ENCODE data around the gene CELF1.

The CELF1 gene

GRCh38 chr11:47592970-47593369, 40.0 kb upstream of the CELF1 start:
- TF ChIP-seq EZH2 (optimal IDR thresholded peaks at IDR 0.05; ENCODE audit: low read depth, low read length): no peak
- no peak for TF ChIP-seq CTCF (IDR thresholded peaks at IDR 0.05; ENCODE audit: low read length)
- TF ChIP-seq EZH2phosphoT487 (IDR thresholded peaks at IDR 0.05; ENCODE audit: low read length): no peak
- Histone ChIP-seq H3K4me2 (ENCODE audit: low read depth, low read length) (no peak overlapping the region), H3K27ac (ENCODE audit: low read length) (no peak overlapping the region)

GRCh38 chr11:47592251-47592650, 39.3 kb upstream of the CELF1 start:
- Histone ChIP-seq H3K36me3 (replicated peaks; ENCODE audit: insufficient read depth, low read length) (no peaks in the 10 kb centered on the region), H3K4me2 (ENCODE audit: low read depth, low read length) (no peak overlapping the region), H3K27ac (ENCODE audit: low read length) (no peak overlapping the region), H4K20me1 (ENCODE audit: insufficient read depth, low read length) (no peaks in the 10 kb centered on the region), H3K9me3 (replicated peaks; ENCODE audit: insufficient read depth, low read length) (no peaks in the 10 kb centered on the region), H3K4me1 (ENCODE audit: low read length) (no peaks in the 10 kb centered on the region), H3F3A (ENCODE audit: insufficient read depth, low read length) (no peaks in the 10 kb centered on the region), H3K9ac (ENCODE audit: low read length) (no peak overlapping the region), H3K9me2 (replicated peaks; ENCODE audit: insufficient read depth, low read length) (no peaks in the 10 kb centered on the region), H2AFZ (ENCODE audit: low read length) (no peak overlapping the region), H3K4me3 (ENCODE audit: low read length) (no peak overlapping the region), H3K27me3 (replicated peaks; ENCODE audit: insufficient read depth, low read length) (no peaks in the 10 kb centered on the region), H3K79me2 (ENCODE audit: low read length) (no peaks in the 10 kb centered on the region)
- no peak for DNase-seq
- no peak for TF ChIP-seq EZH2phosphoT487 (IDR thresholded peaks at IDR 0.05; ENCODE audit: low read length)
- TF ChIP-seq CTCF (IDR thresholded peaks at IDR 0.05; ENCODE audit: low read length): no peak
- no peak for TF ChIP-seq EZH2 (optimal IDR thresholded peaks at IDR 0.05; ENCODE audit: low read depth, low read length)

More at GRCh38 chr11:47592970-47593369, 40.0 kb upstream of the CELF1 start:
- Histone ChIP-seq H3F3A (ENCODE audit: insufficient read depth, low read length) (no peaks in the 10 kb centered on the region), H2AFZ (ENCODE audit: low read length) (no peak overlapping the region), H3K9me3 (replicated peaks; ENCODE audit: insufficient read depth, low read length) (no peaks in the 10 kb centered on the region), H3K36me3 (replicated peaks; ENCODE audit: insufficient read depth, low read length) (no peaks in the 10 kb centered on the region), H3K9me2 (replicated peaks; ENCODE audit: insufficient read depth, low read length) (no peaks in the 10 kb centered on the region), H4K20me1 (ENCODE audit: insufficient read depth, low read length) (no peaks in the 10 kb centered on the region), H3K4me3 (ENCODE audit: low read length) (no peak overlapping the region), H3K4me1 (ENCODE audit: low read length) (no peaks in the 10 kb centered on the region), H3K9ac (ENCODE audit: low read length) (no peak overlapping the region), H3K79me2 (ENCODE audit: low read length) (no peaks in the 10 kb centered on the region), H3K27me3 (replicated peaks; ENCODE audit: insufficient read depth, low read length) (no peaks in the 10 kb centered on the region)
- DNase-seq: no peak

GRCh38 chr11:47591764-47592163, 38.8 kb upstream of the CELF1 start:
- H3K4me3 ChIP-seq (ENCODE audit: low read length): no peak overlapping the region
- no peaks in the 10 kb centered on the region for H3K36me3 ChIP-seq (replicated peaks; ENCODE audit: insufficient read depth, low read length)
- H4K20me1 ChIP-seq (ENCODE audit: insufficient read depth, low read length): no peaks in the 10 kb centered on the region
- DNase-seq: no peak
- no peak overlapping the region for H2AFZ ChIP-seq (ENCODE audit: low read length)
- no peak overlapping the region for H3K9ac ChIP-seq (ENCODE audit: low read length)
- H3F3A ChIP-seq (ENCODE audit: insufficient read depth, low read length): no peaks in the 10 kb centered on the region
- no peak overlapping the region for H3K27ac ChIP-seq (ENCODE audit: low read length)
- no peaks in the 10 kb centered on the region for H3K9me2 ChIP-seq (replicated peaks; ENCODE audit: insufficient read depth, low read length)
- H3K9me3 ChIP-seq (replicated peaks; ENCODE audit: insufficient read depth, low read length): no peaks in the 10 kb centered on the region
- no peaks in the 10 kb centered on the region for H3K4me1 ChIP-seq (ENCODE audit: low read length)
- no peaks in the 10 kb centered on the region for H3K27me3 ChIP-seq (replicated peaks; ENCODE audit: insufficient read depth, low read length)
- TF ChIP-seq EZH2 (optimal IDR thresholded peaks at IDR 0.05; ENCODE audit: low read depth, low read length): no peak
- no peaks in the 10 kb centered on the region for H3K79me2 ChIP-seq (ENCODE audit: low read length)
- no peak overlapping the region for H3K4me2 ChIP-seq (ENCODE audit: low read depth, low read length)

GRCh38 chr11:47589977-47590861, 37.3 kb upstream of the CELF1 start:
- Histone ChIP-seq H3K9ac (ENCODE audit: low read length) (no peak overlapping the region), H3K36me3 (replicated peaks; ENCODE audit: insufficient read depth, low read length) (no peaks in the 10 kb centered on the region), H3K4me2 (ENCODE audit: low read depth, low read length) (no peak overlapping the region), H3K27me3 (replicated peaks; ENCODE audit: insufficient read depth, low read length) (no peaks in the 10 kb centered on the region), H3K9me2 (replicated peaks; ENCODE audit: insufficient read depth, low read length) (no peaks in the 10 kb centered on the region), H3K9me3 (replicated peaks; ENCODE audit: insufficient read depth, low read length) (no peaks in the 10 kb centered on the region), H4K20me1 (ENCODE audit: insufficient read depth, low read length) (no peaks in the 10 kb centered on the region), H3K27ac (ENCODE audit: low read length) (no peak overlapping the region), H3K4me1 (ENCODE audit: low read length) (no peaks in the 10 kb centered on the region), H2AFZ (ENCODE audit: low read length) (no peak overlapping the region), H3K4me3 (ENCODE audit: low read length) (no peak overlapping the region), H3K79me2 (ENCODE audit: low read length) (no peaks in the 10 kb centered on the region), H3F3A (ENCODE audit: insufficient read depth, low read length) (no peaks in the 10 kb centered on the region)
- TF ChIP-seq EZH2 (optimal IDR thresholded peaks at IDR 0.05; ENCODE audit: low read depth, low read length) (no peak), EZH2phosphoT487 (IDR thresholded peaks at IDR 0.05; ENCODE audit: low read length) (no peak), CTCF (IDR thresholded peaks at IDR 0.05; ENCODE audit: low read length) (no peak)
- DNase-seq: no peak

Measured in MM.1S (cell line).